Measurements from ENCODE around the gene TPD52L1.
A peak's percentile ranks its signal among the peaks of the same experiment; 100 is the strongest.

TPD52L1 gene

DNA sequence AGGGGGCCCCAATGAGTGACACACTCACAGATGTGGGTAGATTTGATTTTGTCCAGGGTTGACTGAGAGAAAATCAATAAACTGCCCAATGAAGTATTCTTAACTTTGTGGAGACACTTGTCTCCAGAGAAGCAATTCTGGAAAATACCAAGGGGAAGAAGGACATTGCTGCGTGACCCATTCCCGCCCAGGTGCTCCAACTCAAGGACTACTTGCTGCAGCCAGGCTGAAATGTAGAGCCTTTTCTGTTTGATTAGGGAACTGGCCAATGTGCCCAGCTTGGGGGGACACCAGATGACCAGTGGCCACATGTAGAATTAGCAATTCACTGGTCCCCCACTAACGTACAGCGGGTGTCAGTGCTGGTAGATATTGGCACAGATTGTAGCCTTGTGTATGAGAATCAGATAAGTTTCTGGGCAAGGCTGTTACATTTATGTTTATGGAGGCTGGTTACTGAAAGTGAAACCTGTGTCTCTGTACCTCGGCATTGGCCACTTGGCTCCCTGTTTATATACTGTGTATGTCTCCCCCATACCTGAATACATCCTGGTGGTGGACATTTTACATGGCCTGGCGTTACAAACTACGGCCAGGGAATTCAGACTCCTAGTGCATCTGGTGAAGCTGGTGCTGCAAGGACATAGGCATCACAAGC lies 115.9 kb downstream of the TPD52L1 start:
- ChIA-PET CTCF (no interaction called here), POLR2A (ENCODE audit: low non-redundant PET) (no interaction called here)
- no peak for DNase-seq (ENCODE audit: low spot score)
- no peak overlapping the region for H3K27ac ChIP-seq
- TF ChIP-seq CTCF (conservative IDR thresholded peaks at IDR 0.05; ENCODE audit: low read depth): no peak

DNA sequence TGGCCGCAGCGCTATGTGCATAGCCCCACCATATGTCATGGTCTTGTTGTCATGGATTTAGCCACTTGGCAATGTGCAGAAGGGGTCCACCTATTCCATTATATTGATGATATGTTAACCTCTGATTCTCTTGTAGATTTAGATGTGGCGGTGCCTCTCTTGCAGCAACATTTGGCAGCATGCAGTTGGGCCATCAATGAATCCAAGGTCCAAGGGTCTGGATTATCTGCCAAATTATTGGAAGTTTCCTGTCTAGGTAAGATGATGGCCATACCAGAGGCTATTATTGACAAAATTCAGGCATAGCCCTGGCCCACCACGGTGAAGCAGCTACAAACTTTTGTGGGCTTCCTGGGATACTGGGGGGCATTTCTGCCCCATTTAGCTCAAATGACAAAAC lies 116.8 kb downstream of the TPD52L1 start:
- ChIA-PET CTCF (interaction anchor here (0.7 kb wide), 1 partner anchor 636 kb away, joined by 3 read pairs; no protein-coding TSS in a partner anchor), POLR2A (ENCODE audit: low non-redundant PET) (no interaction called here)
- DNase-seq (ENCODE audit: low spot score): no peak
- no peak for TF ChIP-seq CTCF (conservative IDR thresholded peaks at IDR 0.05; ENCODE audit: low read depth)
- H3K27ac ChIP-seq: no peak overlapping the region

GRCh38 chr6:125271486-125272159 lies 118.0 kb downstream of the TPD52L1 start:
- ChIA-PET CTCF (no interaction called here), POLR2A (ENCODE audit: low non-redundant PET) (no interaction called here)
- no peak for DNase-seq (ENCODE audit: low spot score)
- no peak for TF ChIP-seq CTCF (conservative IDR thresholded peaks at IDR 0.05; ENCODE audit: low read depth)
- no peak overlapping the region for H3K27ac ChIP-seq

GRCh38 chr6:125273251-125273650 lies 119.7 kb downstream of the TPD52L1 start:
- CTCF ChIA-PET: interaction anchor here (0.6 kb wide), 1 partner anchor 120 kb away, joined by 5 read pairs; the partner anchor contains the start of gene TPD52L1
- no peak for DNase-seq (ENCODE audit: low spot score)
- POLR2A ChIA-PET (ENCODE audit: low non-redundant PET): no interaction called here
- peak overlapping the region; percentile 68 for H3K27ac ChIP-seq
- no peak for TF ChIP-seq CTCF (conservative IDR thresholded peaks at IDR 0.05; ENCODE audit: low read depth)

- ChIA-PET POLR2A (ENCODE audit: low non-redundant PET) (no interaction called here), CTCF (interaction anchor here (0.5 to 0.6 kb wide), 2 partner anchors 24 to 120 kb away, joined by 4 to 5 read pairs; partner anchors contain the start of gene TPD52L1)
- peak; percentile 83 for DNase-seq (ENCODE audit: low spot score)
- no peak for TF ChIP-seq CTCF (conservative IDR thresholded peaks at IDR 0.05; ENCODE audit: low read depth)
- peak overlapping the region; percentile 68 for H3K27ac ChIP-seq
These were observed 120.4 kb downstream of the TPD52L1 start for GRCh38 chr6:125273965-125274364.

GRCh38 chr6:125274935-125275334 lies 121.4 kb downstream of the TPD52L1 start:
- POLR2A ChIA-PET (ENCODE audit: low non-redundant PET): no interaction called here
- CTCF ChIA-PET: no interaction called here
- H3K27ac ChIP-seq: no peak overlapping the region
- no peak for DNase-seq (ENCODE audit: low spot score)
- TF ChIP-seq CTCF (conservative IDR thresholded peaks at IDR 0.05; ENCODE audit: low read depth): no peak

Data from RWPE1 (cell line).